PFSK-1 (cell line): Measurements from ENCODE around the gene MS4A15.

Experiments
- POLR2AphosphoS5 ChIP-seq: IDR thresholded peaks from 2 replicates; pipeline ENCODE4 v1.6.1; 2012; ENCODE audit warnings: low read depth, mild to moderate bottlenecking, control low read depth, low read length, moderate library complexity
- TAF1 ChIP-seq: IDR thresholded peaks from 2 replicates; pipeline ENCODE4 v1.6.1; 2012; ENCODE audit warnings: low read length, control low read depth, borderline replicate concordance; ENCODE audit not compliant: insufficient read depth
- TF ChIP-seq, protein P1 (sequence below), 2 experiments: IDR thresholded peaks; 2 replicates each; pipeline versions ENCODE4 v1.6.1 to v1.8.0; 2011 to 2012; ENCODE audit warnings: low read depth in 2 of 2, low read length in 2 of 2, control low read depth in 1 of 2, inconsistent platforms in 1 of 2, mild to moderate bottlenecking in 1 of 2, moderate library complexity in 1 of 2; ENCODE audit not compliant: insufficient read depth in 1 of 2

DNA sequence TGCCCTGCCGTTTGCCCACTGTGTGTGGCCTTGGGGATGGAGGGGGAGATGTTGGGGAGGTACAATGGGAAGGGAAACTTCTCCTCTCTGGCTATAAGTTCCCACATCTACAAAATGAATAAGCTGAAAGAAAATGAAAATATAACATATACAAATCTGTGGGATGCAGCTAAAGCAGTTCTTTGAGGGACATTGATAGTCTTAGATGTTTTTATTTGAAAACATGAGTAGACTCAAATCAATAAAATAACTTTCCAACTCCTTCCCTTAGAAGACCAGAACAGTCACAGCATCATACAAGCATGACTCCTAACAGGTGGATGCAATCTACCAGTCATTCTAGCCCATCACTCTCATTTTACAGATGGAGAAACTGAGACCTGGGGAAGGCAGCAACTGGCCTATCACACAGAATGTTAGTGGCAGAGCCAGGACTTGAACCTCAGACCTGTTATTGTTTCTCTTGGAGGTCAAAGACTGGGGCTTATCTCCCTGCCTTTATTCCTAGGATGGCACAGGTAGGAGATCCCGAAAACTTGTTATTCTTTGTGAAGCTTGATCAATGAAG is 60.0 kb downstream of the MS4A15 start:
- TF ChIP-seq POLR2AphosphoS5 (no peak), TAF1 (no peak)
- TF ChIP-seq, protein P1, sequence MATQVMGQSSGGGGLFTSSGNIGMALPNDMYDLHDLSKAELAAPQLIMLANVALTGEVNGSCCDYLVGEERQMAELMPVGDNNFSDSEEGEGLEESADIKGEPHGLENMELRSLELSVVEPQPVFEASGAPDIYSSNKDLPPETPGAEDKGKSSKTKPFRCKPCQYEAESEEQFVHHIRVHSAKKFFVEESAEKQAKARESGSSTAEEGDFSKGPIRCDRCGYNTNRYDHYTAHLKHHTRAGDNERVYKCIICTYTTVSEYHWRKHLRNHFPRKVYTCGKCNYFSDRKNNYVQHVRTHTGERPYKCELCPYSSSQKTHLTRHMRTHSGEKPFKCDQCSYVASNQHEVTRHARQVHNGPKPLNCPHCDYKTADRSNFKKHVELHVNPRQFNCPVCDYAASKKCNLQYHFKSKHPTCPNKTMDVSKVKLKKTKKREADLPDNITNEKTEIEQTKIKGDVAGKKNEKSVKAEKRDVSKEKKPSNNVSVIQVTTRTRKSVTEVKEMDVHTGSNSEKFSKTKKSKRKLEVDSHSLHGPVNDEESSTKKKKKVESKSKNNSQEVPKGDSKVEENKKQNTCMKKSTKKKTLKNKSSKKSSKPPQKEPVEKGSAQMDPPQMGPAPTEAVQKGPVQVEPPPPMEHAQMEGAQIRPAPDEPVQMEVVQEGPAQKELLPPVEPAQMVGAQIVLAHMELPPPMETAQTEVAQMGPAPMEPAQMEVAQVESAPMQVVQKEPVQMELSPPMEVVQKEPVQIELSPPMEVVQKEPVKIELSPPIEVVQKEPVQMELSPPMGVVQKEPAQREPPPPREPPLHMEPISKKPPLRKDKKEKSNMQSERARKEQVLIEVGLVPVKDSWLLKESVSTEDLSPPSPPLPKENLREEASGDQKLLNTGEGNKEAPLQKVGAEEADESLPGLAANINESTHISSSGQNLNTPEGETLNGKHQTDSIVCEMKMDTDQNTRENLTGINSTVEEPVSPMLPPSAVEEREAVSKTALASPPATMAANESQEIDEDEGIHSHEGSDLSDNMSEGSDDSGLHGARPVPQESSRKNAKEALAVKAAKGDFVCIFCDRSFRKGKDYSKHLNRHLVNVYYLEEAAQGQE (IDR thresholded peaks at IDR 0.05; ENCODE audit: insufficient read depth in 1 of 2, low read depth in 2 of 2, low read length in 2 of 2): no peak
